Small intestine (tissue), 7 donors: ENCODE measurements around the gene MICALL2. TPM values are rescaled to one million over a fixed set of nuclear protein-coding genes. Genes with fewer than 3 reads are reported as not detected.

ENCODE experiments used
- DNase-seq, 2 donors: peaks; one replicate each; pipeline versions ENCODE4 v3.0.0 to v3.0.0-alpha.2; 2013
- FAIRE-seq: peaks from 2 replicates; lab custom pipeline; 2012; peaks lifted over from hg19 to GRCh38; lab: Jason Lieb, UNC
- H3K27ac ChIP-seq, 3 donors: one replicate each; pipeline ENCODE4 v1.5.1; 2013; ENCODE audit warnings: low read length in 2 of 3, mild to moderate bottlenecking in 2 of 3, control low read depth in 1 of 3, inconsistent platforms in 1 of 3, low read depth in 1 of 3, moderate library complexity in 1 of 3
- H3K27me3 ChIP-seq, 3 donors: one replicate each; pipeline ENCODE4 v1.6.1; 2013; ENCODE audit warnings: low read length in 3 of 3, inconsistent platforms in 1 of 3; ENCODE audit not compliant: control insufficient read depth in 3 of 3, insufficient read depth in 3 of 3
- H3K36me3 ChIP-seq, 3 donors: one replicate each; pipeline ENCODE4 v1.6.1; 2013; ENCODE audit warnings: low read length in 3 of 3, inconsistent platforms in 1 of 3, low read depth in 1 of 3, mild to moderate bottlenecking in 1 of 3, moderate library complexity in 1 of 3; ENCODE audit not compliant: control insufficient read depth in 3 of 3, insufficient read depth in 2 of 3
- H3K4me1 ChIP-seq, 3 donors: one replicate each; pipeline ENCODE4 v1.6.1; 2013; ENCODE audit warnings: low read length in 2 of 3, inconsistent platforms in 1 of 3, low read depth in 1 of 3, mild to moderate bottlenecking in 1 of 3, moderate library complexity in 1 of 3; ENCODE audit not compliant: control insufficient read depth in 3 of 3, insufficient read depth in 2 of 3
- H3K4me3 ChIP-seq, 3 donors: one replicate each; pipeline ENCODE4 v1.5.1; 2013; ENCODE audit warnings: low read length in 3 of 3, control low read depth in 1 of 3, inconsistent platforms in 1 of 3, low read depth in 1 of 3, mild to moderate bottlenecking in 1 of 3, moderate library complexity in 1 of 3
- H3K9me3 ChIP-seq, 2 donors: one replicate each; pipeline ENCODE4 v1.6.1; 2013; ENCODE audit warnings: low read depth in 1 of 2, low read length in 1 of 2; ENCODE audit not compliant: control insufficient read depth in 2 of 2, insufficient read depth in 1 of 2
- WGBS, 3 donors: extraction: QIAGEN DNeasy Blood & Tissue Kit; methylation state at CpG; one replicate each; pipeline ENCODE4 v1.1.7; 2013; 5-methylcytosine and 5-hydroxymethylcytosine counted together
- polyA plus RNA-seq, 4 donors: library from polyadenylated mRNA; stranded (reverse) in 3 of 4; unstranded in 1 of 4; fragments of 200-250 nt in 3 of 4; fragments of 120-200 nt in 1 of 4; gene quantifications; one replicate each; pipeline versions ENCODE4 v1.2.1 to v1.2.3, GENCODE V29; 2013
- donor health status: healthy with polysubstance abuse.
- donor health status: control.
- donor health status: control.
- donor health status: Bipolar disorder and iron deficiency.
- donor health status: healthy.

MICALL2 gene
- polyA plus RNA-seq, 4 donors: 67.9 to 533 (median 264) TPM

- no peaks in the 10 kb centered on the region for H3K9me3 ChIP-seq
- H3K27ac ChIP-seq: no peak overlapping the region
- peaks cover 0 to 5% (median 4%) of the 10 kb centered on the region in 3 donors for H3K4me1 ChIP-seq
- no peaks in the 10 kb centered on the region for H3K36me3 ChIP-seq
- H3K4me3 ChIP-seq: no peak overlapping the region
- H3K27me3 ChIP-seq: peaks cover 0 to 24% (median 0%) of the 10 kb centered on the region in 3 donors
- 34 to 62% (median 49%) methylated on average over 18 to 21 of the region's 21 CpGs for WGBS, 3 donors
- FAIRE-seq (no peak), DNase-seq (no peak)
Measured at GRCh38 chr7:1413936-1414639, 45.2 kb downstream of the MICALL2 start.

DNA sequence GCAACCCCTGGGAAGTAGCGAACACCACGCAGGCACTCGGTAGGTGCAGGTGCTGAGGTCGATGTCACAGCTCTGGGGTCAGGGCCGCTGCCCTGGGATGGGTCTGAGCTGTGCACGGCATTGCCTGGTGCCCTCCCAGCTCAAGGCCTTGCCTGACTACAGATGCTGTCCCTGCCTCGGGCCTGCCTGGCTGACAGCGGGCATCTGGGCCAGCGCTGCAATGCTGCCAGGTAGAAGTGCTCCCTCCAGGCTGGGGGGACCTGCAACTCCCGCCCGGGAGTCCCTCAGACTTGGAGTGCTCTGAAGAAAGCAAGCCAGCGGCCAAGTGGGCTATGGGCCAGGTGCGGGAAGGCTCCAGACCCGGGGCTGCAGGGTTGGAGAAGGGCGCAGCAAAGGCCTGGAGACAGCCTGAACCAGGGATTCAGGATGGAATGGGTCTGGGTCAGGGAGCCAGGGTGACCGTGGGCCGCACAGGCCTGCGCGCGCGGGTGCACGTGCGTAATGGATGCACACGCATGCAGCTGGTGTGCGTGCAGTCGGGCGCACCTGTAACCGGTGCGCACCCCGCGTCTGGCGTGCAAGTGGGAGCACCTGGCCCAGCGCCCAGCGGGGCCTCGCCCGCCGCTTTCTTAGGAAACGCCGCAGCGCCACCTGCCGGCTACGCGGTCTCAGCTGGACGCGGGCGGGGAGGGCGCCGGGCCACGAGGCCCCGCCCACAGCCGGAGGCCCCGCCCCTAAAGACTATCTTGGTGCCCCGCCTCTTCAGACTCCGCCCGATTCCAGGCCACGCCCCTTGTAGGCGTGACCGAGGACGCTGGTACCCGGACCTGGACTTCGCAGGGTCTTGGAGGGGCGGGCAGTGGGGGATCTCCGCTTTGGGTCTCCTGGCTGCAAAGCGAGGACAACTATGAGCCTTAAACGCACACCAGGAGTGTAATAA, 46.7 kb downstream of the MICALL2 start:
- FAIRE-seq (no peak), DNase-seq (peak; percentile 84 to 92)
- peaks cover 0 to 36% (median 0%) of the 10 kb centered on the region in 3 donors for H3K27me3 ChIP-seq
- peaks cover 0 to 5% (median 4%) of the 10 kb centered on the region in 3 donors for H3K4me1 ChIP-seq
- no peaks in the 10 kb centered on the region for H3K9me3 ChIP-seq
- H3K4me3 ChIP-seq: no peak overlapping the region
- H3K36me3 ChIP-seq: no peaks in the 10 kb centered on the region
- WGBS, 3 donors: 10 to 17% (median 15%) methylated on average over 50 to 65 of the region's 65 CpGs
- no peak overlapping the region for H3K27ac ChIP-seq

DNA sequence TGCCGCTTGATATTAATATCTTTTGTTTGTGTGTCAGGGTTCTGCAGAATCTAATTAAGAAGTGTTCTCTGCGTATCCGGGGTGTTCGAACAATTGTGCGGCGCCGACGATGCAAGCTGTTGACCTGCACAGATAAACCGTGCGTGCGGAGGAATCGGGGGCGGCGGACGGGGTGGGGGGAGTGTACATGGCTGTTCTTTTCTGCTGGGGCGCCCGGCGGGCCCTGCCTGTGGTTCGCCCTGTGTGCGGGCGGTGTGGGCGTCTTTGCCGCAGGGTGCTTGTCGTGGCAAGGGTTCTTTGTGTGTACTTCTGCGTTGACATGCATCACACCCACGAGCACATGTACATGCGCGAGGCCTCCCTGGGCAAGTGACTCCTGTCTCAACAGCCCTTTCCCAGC, 47.9 kb downstream of the MICALL2 start:
- Histone ChIP-seq H3K9me3 (no peaks in the 10 kb centered on the region), H3K4me1 (peaks cover 0 to 5% (median 4%) of the 10 kb centered on the region in 3 donors), H3K27me3 (peaks cover 0 to 33% (median 2%) of the 10 kb centered on the region in 3 donors), H3K36me3 (no peaks in the 10 kb centered on the region), H3K27ac (no peak overlapping the region), H3K4me3 (no peak overlapping the region)
- WGBS, 3 donors: 89 to 95% (median 94%) methylated on average over 28 of the region's 28 CpGs
- DNase-seq (no peak), FAIRE-seq (no peak)

GRCh38 chr7:1410992-1411391, 48.3 kb downstream of the MICALL2 start:
- DNase-seq (no peak), FAIRE-seq (no peak)
- Histone ChIP-seq H3K4me1 (peaks cover 0 to 5% (median 4%) of the 10 kb centered on the region in 3 donors), H3K9me3 (no peaks in the 10 kb centered on the region), H3K27me3 (peaks cover 0 to 36% (median 2%) of the 10 kb centered on the region in 3 donors), H3K36me3 (no peaks in the 10 kb centered on the region), H3K4me3 (no peak overlapping the region), H3K27ac (no peak overlapping the region)
- 45 to 56% (median 56%) methylated on average over 11 to 12 of the region's 12 CpGs for WGBS, 3 donors

DNA sequence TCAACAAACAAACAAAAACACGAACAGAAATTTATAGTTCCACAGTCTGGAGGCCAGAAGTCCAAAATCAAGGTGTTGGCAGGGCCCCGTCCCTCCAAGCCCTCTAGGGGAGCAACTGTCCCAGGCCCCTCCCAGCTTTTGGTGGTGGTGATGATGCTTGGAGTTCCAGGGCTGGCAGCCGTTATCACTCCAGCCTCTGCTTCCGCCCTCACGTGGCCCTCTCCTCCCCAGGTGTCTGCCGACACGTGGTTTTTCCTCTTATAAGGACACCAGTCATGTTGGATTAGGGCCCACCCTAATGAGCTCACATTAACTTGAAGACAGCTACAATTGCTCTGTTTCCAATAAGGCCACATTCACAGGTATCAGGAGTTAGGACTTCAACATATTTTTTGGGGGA, 49.7 kb downstream of the MICALL2 start:
- H3K4me3 ChIP-seq: no peak overlapping the region
- WGBS, 3 donors: 35 to 64% (median 37%) methylated on average over 7 of the region's 7 CpGs
- no peak for FAIRE-seq
- H3K36me3 ChIP-seq: no peaks in the 10 kb centered on the region
- DNase-seq: no peak
- H3K27me3 ChIP-seq: peaks cover 0 to 48% (median 5%) of the 10 kb centered on the region in 3 donors
- no peaks in the 10 kb centered on the region for H3K9me3 ChIP-seq
- H3K4me1 ChIP-seq: peaks cover 0 to 5% (median 4%) of the 10 kb centered on the region in 3 donors
- H3K27ac ChIP-seq: no peak overlapping the region

GRCh38 chr7:1408466-1408865, 50.8 kb downstream of the MICALL2 start:
- Histone ChIP-seq H3K36me3 (no peaks in the 10 kb centered on the region), H3K27ac (no peak overlapping the region), H3K4me3 (no peak overlapping the region), H3K9me3 (peaks cover 0 to 1% of the 10 kb centered on the region in 2 donors), H3K27me3 (peaks cover 3 to 59% (median 8%) of the 10 kb centered on the region in 3 donors), H3K4me1 (peaks cover 0 to 5% (median 4%) of the 10 kb centered on the region in 3 donors)
- FAIRE-seq: no peak
- DNase-seq: no peak
- WGBS, 3 donors: 80 to 87% (median 81%) methylated on average over 8 of the region's 8 CpGs

GRCh38 chr7:1407892-1408291, 51.4 kb downstream of the MICALL2 start:
- Histone ChIP-seq H3K36me3 (no peaks in the 10 kb centered on the region), H3K9me3 (peaks cover 0 to 5% of the 10 kb centered on the region in 2 donors), H3K4me1 (peaks cover 0 to 5% (median 4%) of the 10 kb centered on the region in 3 donors), H3K27ac (no peak overlapping the region), H3K4me3 (no peak overlapping the region), H3K27me3 (peaks cover 3 to 65% (median 13%) of the 10 kb centered on the region in 3 donors)
- DNase-seq: no peak
- WGBS, 3 donors: 28 to 59% (median 52%) methylated on average over 19 to 24 of the region's 24 CpGs
- no peak for FAIRE-seq

DNA sequence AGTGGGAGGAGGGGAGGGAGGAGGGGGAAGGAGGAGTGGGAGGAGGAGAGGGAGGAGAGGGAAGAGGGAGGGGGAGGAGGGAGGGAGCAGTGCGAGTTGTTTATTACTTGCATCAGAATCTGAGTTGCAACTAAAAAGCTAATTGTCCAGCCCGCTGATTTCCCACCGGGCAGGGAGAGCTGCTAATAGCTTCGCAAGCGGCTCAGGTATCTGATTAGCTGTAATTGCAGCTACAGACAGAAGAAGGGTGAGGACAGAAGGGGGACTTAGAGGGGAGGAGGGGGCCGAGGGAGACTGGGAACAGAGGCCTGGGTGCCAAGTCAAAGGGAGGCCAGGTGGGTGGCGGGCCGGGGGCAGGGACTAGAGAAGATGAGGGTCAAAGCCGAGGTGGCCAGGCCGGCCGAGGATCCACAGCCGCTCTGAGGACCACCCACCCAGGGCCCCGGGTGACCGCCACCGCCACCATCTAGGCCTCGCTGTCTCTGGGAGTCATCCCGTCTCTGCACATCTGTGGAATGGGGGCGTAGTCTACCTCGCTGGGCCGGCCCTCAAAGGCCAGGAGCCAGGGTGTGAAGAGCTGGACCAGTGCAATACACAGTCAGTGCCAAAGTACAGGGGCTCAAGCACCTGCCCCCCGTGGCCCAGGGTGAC, 54.2 kb downstream of the MICALL2 start:
- Histone ChIP-seq H3K27me3 (peaks cover 3 to 78% (median 28%) of the 10 kb centered on the region in 3 donors), H3K9me3 (peaks cover 0 to 17% of the 10 kb centered on the region in 2 donors), H3K27ac (no peak overlapping the region), H3K36me3 (no peaks in the 10 kb centered on the region), H3K4me1 (no peaks in the 10 kb centered on the region), H3K4me3 (no peak overlapping the region)
- FAIRE-seq (no peak), DNase-seq (no peak)
- WGBS, 3 donors: 47 to 63% (median 51%) methylated on average over 14 to 21 of the region's 21 CpGs
